HG02852 (cell line): ENCODE data around the gene ZNF239.
"Not testable (repeated sequence)": the region's sequence is repeated elsewhere in the genome, so short reads cannot be mapped to it uniquely, and the experiment has no call there.

Experiments
- ATAC-seq: cut with Tn5 transposase; IDR thresholded peaks from one replicate; pipeline ENCODE4 v1.9.1; 2021; ENCODE audit warnings: mild to moderate bottlenecking, moderate library complexity; ENCODE audit not compliant: unreplicated experiment

Gene ZNF239

GRCh38 chr10:43574001-43574892 is at the start of gene ZNF239:
Gene ZNF239, minus strand, starts transcription at chr10:43574616. Its CDS starts 16,537 bp downstream, at chr10:43558079.
- ATAC-seq = peak; percentile 98

GRCh38 chr10:43623351-43623750 is 48.9 kb upstream of the ZNF239 start:
- no peak for ATAC-seq

GRCh38 chr10:43622038-43622437 is 47.6 kb upstream of the ZNF239 start:
- no peak for ATAC-seq

GRCh38 chr10:43619368-43619767 is 45.0 kb upstream of the ZNF239 start:
- ATAC-seq = no peak

GRCh38 chr10:43616697-43617370 is 42.4 kb upstream of the ZNF239 start:
- ATAC-seq = no peak

GRCh38 chr10:43610636-43611035 is 36.2 kb upstream of the ZNF239 start:
- no peak for ATAC-seq

- ATAC-seq = no peak
Measured at GRCh38 chr10:43607199-43607573, 32.8 kb upstream of the ZNF239 start.

GRCh38 chr10:43606323-43607198 is 32.1 kb upstream of the ZNF239 start, which contains the start of gene ZNF485:
Gene ZNF485, plus strand, starts transcription at chr10:43606438. Its CDS starts 613 bp downstream, at chr10:43607051.
- ATAC-seq = peak; percentile 98

- ATAC-seq = peak; percentile 16
Measured at GRCh38 chr10:43605850-43606322, 31.5 kb upstream of the ZNF239 start.

- ATAC-seq = not testable (repeated sequence)
Measured at GRCh38 chr10:43601576-43601975, 27.2 kb upstream of the ZNF239 start.

- no peak for ATAC-seq
Measured at GRCh38 chr10:43599333-43599732, 24.9 kb upstream of the ZNF239 start.

- no peak for ATAC-seq
Measured at GRCh38 chr10:43598446-43598845, 24.0 kb upstream of the ZNF239 start.

GRCh38 chr10:43596546-43596945 is 22.1 kb upstream of the ZNF239 start:
- ATAC-seq = no peak

- ATAC-seq = peak; percentile 59
Measured at GRCh38 chr10:43595739-43596298, 21.4 kb upstream of the ZNF239 start.

GRCh38 chr10:43594944-43595589 is 20.7 kb upstream of the ZNF239 start:
- ATAC-seq = peak; percentile 91

GRCh38 chr10:43591303-43591904 is 17.0 kb upstream of the ZNF239 start:
- ATAC-seq = no peak

- not testable (repeated sequence) for ATAC-seq
Measured at GRCh38 chr10:43586730-43587115, 12.3 kb upstream of the ZNF239 start.

- no peak for ATAC-seq
Measured at GRCh38 chr10:43585981-43586729, 11.7 kb upstream of the ZNF239 start.

- ATAC-seq = no peak
Measured at GRCh38 chr10:43585046-43585445, 10.6 kb upstream of the ZNF239 start.
